Thyroid gland (tissue), 4 donors: ENCODE data around the gene TMA7B. TPM values are rescaled to one million over a fixed set of nuclear protein-coding genes. Genes with fewer than 3 reads are reported as not detected.

Source experiments
- DNase-seq, 2 donors: peaks; one replicate each; pipeline ENCODE4 v3.0.0-alpha.2; 2019
- H3K27ac ChIP-seq, 3 donors: fragments of 200-600 bp; sonication (generic); 1 replicate in 2 of 3; 2 replicates in 1 of 3; pipeline ENCODE4 v1.5.1; 2016 to 2019; ENCODE audit warnings: mild to moderate bottlenecking in 1 of 3, moderate library complexity in 1 of 3
- H3K27me3 ChIP-seq: fragments of 200-600 bp; sonication (generic); one replicate; pipeline ENCODE4 v1.5.1; 2019
- H3K36me3 ChIP-seq, 2 donors: fragments of 200-600 bp; sonication (generic); one replicate each; pipeline ENCODE4 v1.5.1; 2016 to 2019
- H3K4me1 ChIP-seq, 2 donors: fragments of 200-600 bp; sonication (generic); one replicate each; pipeline ENCODE4 v1.5.1; 2017 to 2019
- H3K4me3 ChIP-seq, 3 donors: fragments of 200-600 bp; sonication (generic); replicated peaks in 1 of 3; 1 replicate in 2 of 3; 2 replicates in 1 of 3; pipeline ENCODE4 v1.5.1; 2016; ENCODE audit warnings: mild to moderate bottlenecking in 1 of 3
- H3K9me3 ChIP-seq: fragments of 200-600 bp; sonication (generic); one replicate; pipeline ENCODE4 v1.5.1; 2017
- CTCF ChIP-seq, 6 experiments: fragments of 200-600 bp in 3 of 6; fragments of 450-650 bp in 3 of 6; sonication (generic) in 3 of 6; IDR thresholded peaks; one replicate each; pipeline ENCODE4 v1.5.1; 2016 to 2019; ENCODE audit warnings: antibody characterized with exemption in 6 of 6, mild to moderate bottlenecking in 2 of 6, inconsistent platforms in 1 of 6, moderate library complexity in 1 of 6
- POLR2A ChIP-seq, 2 donors: fragments of 450-650 bp; IDR thresholded peaks; one replicate each; pipeline ENCODE4 v1.6.1; 2017; ENCODE audit warnings: antibody characterized with exemption in 2 of 2, mild to moderate bottlenecking in 2 of 2, moderate library complexity in 1 of 2
- WGBS, 2 donors: methylation state at CpG; one replicate each; pipeline ENCODE4 v1.1.5; 2017; 5-methylcytosine and 5-hydroxymethylcytosine counted together
- intact Hi-C: fragments of 100-400 bp; cut with DNase I; formaldehyde crosslinking; loops from one replicate; pipeline ENCODE4 v1.15.1; 2023
- total RNA-seq, 4 donors: library from RNA; depleted of rRNA; stranded (reverse); fragments of >200 nt; gene quantifications; one replicate each; pipeline ENCODE4 v1.2.3, GENCODE V29; 2016

TMA7B gene
- total RNA-seq, 4 donors from 2014 or later: 0.59 TPM; not detected in 3

- TF ChIP-seq POLR2A (IDR thresholded peaks at IDR 0.05) (no peak), CTCF (IDR thresholded peaks at IDR 0.05) (no peak)
- H3K4me1 ChIP-seq: peaks cover 18 to 24% of the 10 kb centered on the region in 2 donors
- H3K27ac ChIP-seq: no peak overlapping the region
- H3K4me3 ChIP-seq: no peak overlapping the region
- no peaks in the 10 kb centered on the region for H3K27me3 ChIP-seq
- no peaks in the 10 kb centered on the region for H3K9me3 ChIP-seq
- intact Hi-C loops: no loop called here
- H3K36me3 ChIP-seq: no peaks in the 10 kb centered on the region
- no peak for DNase-seq
- 71 to 86% methylated on average over 5 of the region's 5 CpGs for WGBS, 2 donors
Observed at GRCh38 chr22:39923696-39924095, 36.5 kb upstream of the TMA7B start.

- no peaks in the 10 kb centered on the region for H3K27me3 ChIP-seq
- H3K4me3 ChIP-seq: no peak overlapping the region
- no peak overlapping the region for H3K27ac ChIP-seq
- H3K36me3 ChIP-seq: no peaks in the 10 kb centered on the region
- peaks cover 17 to 22% of the 10 kb centered on the region in 2 donors for H3K4me1 ChIP-seq
- no peak for DNase-seq
- WGBS, 2 donors: 87 to 95% methylated on average over 18 of the region's 18 CpGs
- TF ChIP-seq POLR2A (IDR thresholded peaks at IDR 0.05) (no peak), CTCF (IDR thresholded peaks at IDR 0.05) (no peak)
- intact Hi-C loops: no loop called here
- no peaks in the 10 kb centered on the region for H3K9me3 ChIP-seq
Observed at GRCh38 chr22:39924286-39924685, 35.9 kb upstream of the TMA7B start.

- intact Hi-C loops: no loop called here
- no peaks in the 10 kb centered on the region for H3K27me3 ChIP-seq
Observed at GRCh38 chr22:39925273-39925672, 34.9 kb upstream of the TMA7B start.

GRCh38 chr22:39925909-39926679 is 34.1 kb upstream of the TMA7B start:
- Histone ChIP-seq H3K9me3 (no peaks in the 10 kb centered on the region), H3K4me1 (peaks cover 11 to 12% of the 10 kb centered on the region in 2 donors), H3K36me3 (no peaks in the 10 kb centered on the region), H3K27ac (no peak overlapping the region), H3K27me3 (no peaks in the 10 kb centered on the region), H3K4me3 (no peak overlapping the region)
- 71 to 76% methylated on average over 8 of the region's 8 CpGs for WGBS, 2 donors
- DNase-seq: no peak
- no peak for TF ChIP-seq CTCF (IDR thresholded peaks at IDR 0.05)
- intact Hi-C loops: no loop called here

More at GRCh38 chr22:39925273-39925672, 34.9 kb upstream of the TMA7B start:
- no peak for DNase-seq
- no peaks in the 10 kb centered on the region for H3K9me3 ChIP-seq
- H3K4me1 ChIP-seq: peaks cover 16 to 20% of the 10 kb centered on the region in 2 donors
- H3K4me3 ChIP-seq: no peak overlapping the region
- H3K36me3 ChIP-seq: no peaks in the 10 kb centered on the region
- no peak overlapping the region for H3K27ac ChIP-seq
- TF ChIP-seq CTCF (IDR thresholded peaks at IDR 0.05): no peak
- WGBS, 2 donors: 83 to 97% methylated on average over 2 of the region's 2 CpGs

- no peaks in the 10 kb centered on the region for H3K36me3 ChIP-seq
- intact Hi-C loops: no loop called here
- no peak overlapping the region for H3K4me3 ChIP-seq
- no peaks in the 10 kb centered on the region for H3K9me3 ChIP-seq
- H3K27me3 ChIP-seq: no peaks in the 10 kb centered on the region
- no peak for DNase-seq
- WGBS, 2 donors: 82 to 85% methylated on average over 5 of the region's 5 CpGs
- peaks cover 7 to 8% of the 10 kb centered on the region in 2 donors for H3K4me1 ChIP-seq
- TF ChIP-seq CTCF (IDR thresholded peaks at IDR 0.05) (no peak), POLR2A (IDR thresholded peaks at IDR 0.05) (no peak)
- H3K27ac ChIP-seq: no peak overlapping the region
Observed at GRCh38 chr22:39926753-39927152, 33.4 kb upstream of the TMA7B start.
